Measurements from ENCODE around the gene TBC1D17.
A peak's percentile ranks its signal among the peaks of the same experiment; 100 is the strongest.

The TBC1D17 gene

DNA sequence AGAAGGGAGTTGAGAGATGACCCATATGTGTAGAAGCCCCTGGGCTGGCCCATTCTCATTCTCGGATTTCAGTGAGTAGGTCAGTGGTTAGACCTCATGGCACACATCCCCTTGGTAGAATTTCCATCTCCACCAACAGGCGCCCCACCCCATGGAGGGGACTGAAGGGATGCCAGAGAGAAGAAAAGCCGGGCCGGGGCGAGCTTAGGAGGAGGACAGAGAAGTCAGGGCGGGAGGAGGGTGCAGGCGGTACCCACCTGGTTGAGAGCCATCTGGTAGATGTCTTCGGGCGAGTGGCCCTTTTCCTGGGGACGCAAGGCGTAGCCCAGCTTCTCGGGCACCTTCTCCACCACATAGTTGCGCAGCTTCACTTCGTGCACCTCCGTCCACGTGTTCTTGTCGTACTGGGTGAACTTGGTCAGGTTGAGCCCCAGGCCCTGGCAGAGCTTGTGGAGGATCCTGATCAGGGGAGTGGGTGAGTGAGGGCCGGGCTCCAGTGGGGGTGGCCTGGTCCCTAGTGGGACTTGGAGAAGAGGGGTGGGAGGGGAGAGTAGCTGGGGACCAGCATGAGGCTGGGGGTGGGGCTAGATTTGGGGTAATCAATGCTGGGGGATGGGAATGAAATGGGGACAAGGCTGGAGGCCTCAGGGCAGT, 16.6 kb downstream of the TBC1D17 start:
- no peak for DNase-seq (ENCODE audit: low read depth)

DNA sequence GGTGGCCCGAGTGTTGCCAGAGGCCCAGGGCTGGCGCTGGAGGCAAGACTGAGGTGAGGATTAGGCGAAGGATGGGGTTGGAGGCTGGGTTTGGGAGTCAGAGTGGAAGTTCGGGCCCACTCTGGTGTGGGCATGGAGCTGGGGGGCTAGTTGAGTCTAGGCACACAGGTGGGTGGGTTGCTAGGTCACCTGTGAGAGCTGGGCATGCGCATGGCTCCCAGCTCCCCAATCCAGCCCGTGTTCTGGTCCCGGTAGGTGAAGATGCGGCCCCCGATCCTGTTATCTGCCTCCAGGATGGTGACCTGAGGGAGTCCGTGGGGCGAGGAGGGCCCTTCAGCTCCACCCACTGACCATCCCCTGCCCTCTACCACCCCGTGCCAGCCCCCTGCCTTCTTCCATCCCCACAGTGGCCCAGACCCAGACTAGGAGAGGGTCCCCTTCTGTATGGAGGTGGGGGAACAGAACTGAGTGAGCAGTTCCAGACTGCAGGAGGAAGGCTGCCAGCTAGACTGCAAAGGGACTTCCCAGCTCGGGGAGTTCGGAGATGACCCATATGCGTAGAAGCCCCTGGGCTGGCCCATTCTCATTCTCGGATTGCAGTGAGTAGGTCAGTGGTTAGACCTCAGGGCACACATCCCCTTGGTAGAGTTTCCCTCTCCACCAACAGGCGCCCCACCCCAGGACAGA, 17.5 kb downstream of the TBC1D17 start:
- DNase-seq (ENCODE audit: low read depth): no peak

DNA sequence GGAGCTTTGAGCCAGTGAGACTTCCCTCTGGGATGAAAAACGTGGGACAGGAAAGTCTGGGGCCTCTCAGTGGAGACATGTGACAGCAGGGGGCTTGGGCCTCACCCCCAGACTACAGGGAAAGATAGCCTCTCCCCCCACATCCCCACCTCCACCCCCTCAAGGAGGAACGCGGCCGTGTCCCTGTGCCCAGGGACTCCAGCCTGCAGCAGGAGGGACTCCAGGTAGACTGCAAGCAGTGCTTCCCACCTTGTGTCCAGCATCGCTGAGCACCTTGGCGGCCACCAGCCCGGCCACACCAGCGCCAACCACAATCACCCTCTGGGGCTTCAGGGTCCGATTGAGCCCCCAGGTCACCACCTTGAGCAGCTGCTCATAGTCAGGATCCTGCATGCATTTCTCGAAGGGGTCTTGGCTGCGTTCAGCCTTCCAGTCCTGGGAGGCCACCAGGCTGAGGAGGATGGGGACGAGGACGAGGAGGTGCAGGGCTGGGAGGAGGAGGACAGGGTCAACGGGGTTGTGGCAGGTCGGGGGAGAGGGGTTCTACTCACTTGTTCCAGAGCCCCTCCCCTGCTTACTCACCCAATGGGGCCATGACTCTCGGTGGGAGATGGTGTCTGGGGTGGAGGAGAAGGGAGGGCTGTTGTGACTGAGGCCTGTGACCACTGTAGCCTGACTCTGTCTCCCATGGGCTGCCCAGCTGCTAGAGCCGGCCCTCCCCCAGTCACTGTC, 18.2 kb downstream of the TBC1D17 start:
- no peak for DNase-seq (ENCODE audit: low read depth)

DNA sequence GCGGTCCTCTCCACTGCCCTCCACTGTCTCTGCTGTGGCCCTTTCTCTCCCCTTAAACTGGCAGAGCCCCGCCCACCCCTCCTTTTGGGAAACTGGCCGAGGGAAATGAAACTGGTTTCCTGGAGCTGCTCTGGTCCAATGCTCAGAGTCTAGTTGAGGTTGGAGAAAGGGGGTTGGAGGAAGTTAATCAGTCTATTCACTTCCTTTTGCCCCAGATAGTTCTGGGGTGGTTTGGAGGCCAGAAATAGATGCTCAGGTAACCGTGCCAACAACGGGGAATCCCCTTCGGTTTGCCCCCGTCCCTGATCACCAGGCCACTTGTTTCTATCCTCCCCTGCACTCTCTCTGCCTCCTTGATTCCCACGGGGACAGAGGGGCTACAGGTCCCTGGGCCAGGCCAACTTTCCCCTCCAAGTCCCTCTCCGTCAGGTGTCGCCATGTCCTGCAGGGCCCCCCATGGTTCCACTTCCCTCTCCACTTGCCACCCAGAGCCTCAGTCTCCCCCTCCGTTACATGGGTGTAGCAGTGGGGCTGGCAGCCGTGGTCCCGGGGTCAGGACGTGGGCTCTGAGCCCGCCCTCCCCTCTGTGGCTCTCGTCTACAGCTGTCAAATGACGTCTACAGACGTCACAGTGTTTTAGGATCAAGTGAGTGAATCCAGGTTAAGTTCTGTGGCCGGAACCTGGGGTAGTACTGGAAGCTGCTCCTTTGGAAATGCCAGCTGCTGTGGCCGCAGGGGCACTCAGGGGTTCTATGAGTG, 19.5 kb downstream of the TBC1D17 start, which contains the start of gene IL4I1:
TSS of gene IL4I1 (minus strand) at position 25 of the 759 bp plus-strand sequence. CDS start 727 bp downstream, outside the sequence.
- peak; percentile 32 for DNase-seq (ENCODE audit: low read depth)

DNA sequence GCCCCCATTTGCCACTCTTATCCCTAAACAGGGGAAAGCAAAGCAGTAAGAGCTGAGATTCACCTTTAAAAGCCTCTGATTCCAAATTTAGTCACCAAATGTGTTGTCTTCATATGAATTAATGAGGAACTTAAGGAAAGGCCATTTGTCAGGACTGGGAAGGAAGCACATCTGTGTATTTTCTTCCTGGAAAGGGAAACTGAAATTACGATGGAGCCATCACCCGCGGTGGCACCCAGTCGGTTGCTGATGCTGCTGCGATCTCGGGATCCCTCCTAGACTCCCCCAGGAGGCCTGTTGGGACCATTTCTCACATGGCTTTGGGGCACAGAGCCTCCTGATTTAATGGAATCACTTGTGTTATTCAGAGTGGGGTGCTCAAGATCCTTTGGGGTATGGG, 26.6 kb downstream of the TBC1D17 start:
- no peak for DNase-seq (ENCODE audit: low read depth)

DNA sequence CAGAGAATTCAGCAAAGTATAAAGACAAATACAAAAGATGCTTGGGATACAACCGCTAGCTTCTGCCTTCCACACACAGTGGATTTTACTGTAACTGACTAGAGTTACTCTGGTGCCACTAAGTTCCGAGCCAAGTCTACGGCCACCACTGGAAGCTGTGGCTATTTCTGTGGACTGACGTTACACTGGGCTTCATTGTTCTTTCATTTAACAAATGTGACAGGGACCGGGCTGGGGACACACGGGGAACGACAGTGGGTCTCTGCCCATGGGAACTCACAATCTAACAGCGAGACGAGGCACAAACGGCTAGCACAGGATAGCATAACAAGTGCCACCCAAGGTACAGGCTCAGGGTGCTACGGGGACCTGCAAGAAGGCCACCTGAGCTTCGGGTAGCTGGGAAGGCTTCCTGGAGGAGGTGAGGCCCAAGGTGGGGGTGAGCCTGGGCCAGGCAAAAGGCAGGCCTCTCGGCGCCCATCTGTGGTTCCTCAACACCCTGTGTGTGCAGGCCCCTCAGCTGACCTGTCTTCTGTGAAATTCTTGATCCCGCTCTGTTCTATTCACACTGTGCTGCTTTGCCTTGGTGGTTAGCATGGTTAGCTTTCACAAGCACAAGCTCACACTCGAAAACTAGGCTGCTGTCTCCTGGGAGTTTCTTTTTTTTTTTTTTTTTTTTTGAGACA, 29.5 kb downstream of the TBC1D17 start:
- DNase-seq (ENCODE audit: low read depth): no peak

DNA sequence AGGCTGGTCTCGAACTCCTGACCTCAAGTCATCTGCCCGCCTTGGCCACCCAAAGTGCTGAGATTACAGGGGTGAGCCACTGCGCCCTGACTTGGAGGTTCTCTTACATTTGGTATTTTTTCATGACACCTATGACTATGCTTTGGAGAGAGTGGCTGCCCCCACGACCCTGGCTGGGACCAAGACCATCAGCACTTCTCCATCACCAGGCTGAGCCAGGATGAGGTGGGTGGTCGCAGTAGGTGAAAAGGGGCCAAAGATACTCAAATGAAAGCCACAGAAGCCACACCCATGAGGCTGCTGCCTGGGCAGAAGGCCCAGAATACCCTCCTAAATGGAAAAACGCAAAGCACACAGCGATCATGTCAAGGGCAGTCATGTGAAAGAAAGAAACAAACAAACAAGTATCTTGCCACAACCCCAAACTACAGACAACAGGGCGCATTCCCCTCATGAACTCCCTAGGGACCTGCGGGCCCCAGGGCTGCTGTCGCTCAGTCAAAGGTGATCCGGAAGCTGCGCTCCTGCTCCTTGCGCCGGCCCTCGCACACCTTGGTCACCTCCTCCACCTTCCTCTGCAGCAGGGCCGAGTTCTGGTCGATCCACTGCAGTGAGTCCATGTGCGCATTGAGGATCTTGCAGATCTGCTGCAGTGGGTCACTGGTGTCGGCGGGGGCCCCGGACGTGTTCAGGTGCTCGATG, 30.4 kb downstream of the TBC1D17 start:
- DNase-seq (ENCODE audit: low read depth): no peak

DNA sequence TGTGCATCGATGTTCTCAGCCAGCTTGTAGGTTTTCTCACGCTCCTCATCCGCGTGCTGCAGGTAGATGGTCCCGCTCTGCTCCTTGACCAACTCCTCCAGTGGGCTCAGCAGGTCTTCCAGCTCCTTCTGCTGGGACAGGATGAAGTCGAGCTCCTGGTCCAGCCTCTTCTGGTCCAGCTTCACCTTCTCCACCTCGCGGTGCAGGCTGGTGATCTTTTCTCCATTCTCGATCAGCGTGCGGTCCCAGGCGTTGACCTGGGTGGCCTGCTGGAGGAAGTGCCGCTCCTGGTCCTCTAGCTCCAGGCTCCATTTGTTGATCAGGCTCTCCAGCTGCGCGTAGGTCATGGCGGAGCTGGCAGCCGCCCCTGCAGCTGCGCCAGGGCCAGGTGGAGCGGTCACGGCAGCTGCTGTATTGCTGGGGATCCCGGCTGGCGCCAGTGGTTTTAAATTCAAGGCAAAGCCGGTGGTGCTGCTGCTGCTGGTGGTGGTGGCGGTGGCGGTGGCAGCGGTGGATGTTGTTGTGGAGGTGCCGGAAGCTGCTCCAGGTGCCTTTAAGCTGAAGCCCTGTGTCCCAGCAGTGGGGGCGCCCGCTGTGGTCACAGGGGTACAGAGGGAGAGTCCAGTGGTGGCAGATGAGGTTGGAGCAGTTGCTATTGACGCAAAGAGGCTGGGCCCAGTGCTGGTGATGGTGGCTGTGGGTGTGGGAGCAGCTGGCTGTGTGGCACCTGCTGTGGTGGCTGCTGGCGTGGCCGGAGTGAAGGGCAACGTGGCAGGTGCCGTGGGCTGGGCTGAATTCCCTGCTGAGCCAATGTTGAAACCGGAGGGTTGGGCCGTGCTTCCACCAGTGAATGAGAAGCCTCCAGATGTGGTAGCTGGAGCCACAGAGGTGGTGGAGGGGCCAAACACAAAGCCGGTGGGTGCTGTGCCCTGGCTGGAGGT, 31.2 kb downstream of the TBC1D17 start:
- DNase-seq (ENCODE audit: low read depth): no peak

DNA sequence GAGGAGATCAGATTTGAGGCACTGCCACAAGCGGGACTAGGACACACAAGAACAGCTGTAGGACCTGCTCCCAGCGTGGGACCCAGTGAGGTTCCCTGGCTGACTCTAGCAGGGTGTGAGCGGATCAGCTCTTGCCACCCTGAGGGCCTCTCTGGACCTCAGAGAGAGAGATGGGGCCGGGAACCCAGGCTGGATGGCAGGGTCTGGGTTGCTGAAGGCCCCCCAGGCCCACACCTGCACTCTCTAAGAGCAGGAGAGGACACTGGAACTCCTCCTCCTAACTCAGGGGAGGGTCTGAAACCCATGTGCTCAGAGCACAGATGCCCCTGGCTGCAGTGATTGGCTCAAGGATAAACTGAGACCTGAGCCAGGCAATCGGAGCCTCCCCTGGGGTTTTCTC, 32.7 kb downstream of the TBC1D17 start:
- no peak for DNase-seq (ENCODE audit: low read depth)

DNA sequence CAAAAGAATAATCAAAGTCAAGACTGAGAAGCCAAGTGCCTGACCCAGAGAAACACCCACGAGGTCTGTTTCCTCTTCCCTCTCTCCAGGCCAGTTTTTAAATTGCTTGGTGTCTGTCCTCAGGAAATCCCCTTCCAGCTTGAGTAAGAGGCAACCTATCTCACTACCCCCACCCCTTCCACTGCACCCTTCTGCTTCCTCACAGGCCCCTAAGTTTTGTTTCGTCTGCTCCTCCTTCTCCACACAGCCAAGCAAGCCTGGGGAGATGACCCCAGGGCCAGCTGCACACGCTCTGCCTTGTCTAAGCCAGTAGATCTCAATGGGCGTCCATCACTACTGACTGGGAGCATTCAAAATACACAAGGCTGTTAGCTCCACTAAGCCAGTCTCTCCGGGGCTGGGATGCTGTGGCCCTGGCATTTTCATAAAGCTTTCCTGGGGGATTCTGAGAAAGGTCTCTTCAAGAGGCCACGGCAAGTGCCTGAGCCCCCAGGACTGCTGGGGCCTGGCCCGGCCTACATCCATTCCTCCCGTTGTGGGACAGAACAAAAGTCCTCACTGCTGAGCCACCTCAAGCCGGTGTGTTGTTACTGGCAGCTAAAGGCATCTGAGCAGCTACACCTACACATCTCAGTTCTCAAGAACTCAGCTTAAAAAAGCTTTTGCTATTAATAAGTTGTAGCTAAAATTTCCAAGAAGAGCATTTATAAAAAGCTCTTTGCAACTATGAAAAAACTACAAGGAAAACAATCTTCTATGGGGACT, 34.1 kb downstream of the TBC1D17 start:
- DNase-seq (ENCODE audit: low read depth): no peak

DNA sequence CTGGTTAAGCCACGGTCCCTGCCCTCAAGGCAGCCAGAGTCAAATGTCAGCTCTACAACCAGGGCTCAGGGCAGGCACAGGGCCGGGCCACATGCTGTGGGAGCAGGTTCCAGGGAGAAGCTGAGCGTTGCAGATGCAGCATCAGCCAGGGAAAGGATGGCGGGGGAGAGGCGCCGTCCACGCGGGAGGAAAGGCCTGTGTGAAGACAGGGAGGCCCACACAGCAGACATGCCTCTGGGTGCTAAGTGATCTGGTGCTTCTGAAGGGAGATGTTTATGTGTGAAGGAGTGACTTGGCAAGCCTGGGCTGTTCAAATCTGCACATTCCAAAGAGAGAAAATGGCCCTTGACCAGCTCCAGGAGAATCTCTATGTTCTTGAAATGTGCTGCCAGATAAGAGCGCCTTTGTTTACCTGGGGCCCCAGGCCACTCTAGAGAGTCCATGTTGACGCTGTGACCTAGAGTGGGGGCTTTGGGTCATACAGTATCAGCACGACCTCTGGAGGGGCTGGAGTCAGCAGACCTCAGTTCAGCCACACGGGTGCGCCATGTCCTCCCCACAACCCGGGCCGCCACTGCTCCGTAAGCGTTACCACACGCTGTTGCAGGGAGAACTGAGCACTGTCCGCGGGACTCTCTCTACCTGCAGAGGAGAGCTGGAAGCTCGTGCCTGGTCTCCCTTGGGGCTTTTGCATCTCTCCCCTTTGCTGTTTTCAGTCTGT, 35.6 kb downstream of the TBC1D17 start:
- no peak for DNase-seq (ENCODE audit: low read depth)

DNA sequence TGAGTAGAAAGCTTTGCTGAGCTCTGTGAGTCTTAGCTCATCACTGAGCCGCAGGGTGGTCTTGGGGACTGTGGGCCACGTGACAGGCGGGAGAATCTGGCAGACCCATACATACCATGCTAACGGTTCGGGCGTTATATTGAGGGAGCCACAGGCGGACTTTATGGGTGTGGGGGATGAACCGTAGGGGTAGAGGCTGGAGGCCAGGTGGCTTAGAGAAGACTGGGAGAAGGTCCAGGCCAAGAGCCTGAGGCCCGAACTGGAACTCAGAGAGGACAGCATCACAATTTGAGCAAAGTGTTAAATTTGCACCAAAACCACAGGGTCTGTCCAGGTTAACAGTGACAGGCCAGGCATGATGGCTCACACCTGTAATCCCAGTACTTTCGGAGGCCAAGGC, 36.2 kb downstream of the TBC1D17 start:
- DNase-seq (ENCODE audit: low read depth): no peak

DNA sequence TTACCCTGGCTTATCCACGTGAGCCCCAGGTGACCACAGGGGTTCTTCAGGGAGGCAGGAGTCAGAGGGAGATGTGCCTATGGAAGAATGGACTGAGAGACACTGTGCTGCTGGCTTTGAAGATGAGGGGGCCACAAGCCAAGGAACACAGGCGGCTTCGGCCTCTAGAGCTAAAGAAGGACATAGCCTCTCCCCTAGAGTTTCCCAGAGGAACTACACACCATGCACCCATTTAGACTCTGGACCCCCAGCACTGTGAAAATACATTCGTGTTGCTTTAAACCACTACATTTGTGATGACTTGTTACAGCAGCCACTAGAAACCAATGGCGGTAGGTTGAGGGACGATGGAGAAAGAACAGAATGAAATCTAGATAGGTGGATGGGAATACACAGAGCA, 37.8 kb downstream of the TBC1D17 start:
- DNase-seq (ENCODE audit: low read depth): no peak

DNA sequence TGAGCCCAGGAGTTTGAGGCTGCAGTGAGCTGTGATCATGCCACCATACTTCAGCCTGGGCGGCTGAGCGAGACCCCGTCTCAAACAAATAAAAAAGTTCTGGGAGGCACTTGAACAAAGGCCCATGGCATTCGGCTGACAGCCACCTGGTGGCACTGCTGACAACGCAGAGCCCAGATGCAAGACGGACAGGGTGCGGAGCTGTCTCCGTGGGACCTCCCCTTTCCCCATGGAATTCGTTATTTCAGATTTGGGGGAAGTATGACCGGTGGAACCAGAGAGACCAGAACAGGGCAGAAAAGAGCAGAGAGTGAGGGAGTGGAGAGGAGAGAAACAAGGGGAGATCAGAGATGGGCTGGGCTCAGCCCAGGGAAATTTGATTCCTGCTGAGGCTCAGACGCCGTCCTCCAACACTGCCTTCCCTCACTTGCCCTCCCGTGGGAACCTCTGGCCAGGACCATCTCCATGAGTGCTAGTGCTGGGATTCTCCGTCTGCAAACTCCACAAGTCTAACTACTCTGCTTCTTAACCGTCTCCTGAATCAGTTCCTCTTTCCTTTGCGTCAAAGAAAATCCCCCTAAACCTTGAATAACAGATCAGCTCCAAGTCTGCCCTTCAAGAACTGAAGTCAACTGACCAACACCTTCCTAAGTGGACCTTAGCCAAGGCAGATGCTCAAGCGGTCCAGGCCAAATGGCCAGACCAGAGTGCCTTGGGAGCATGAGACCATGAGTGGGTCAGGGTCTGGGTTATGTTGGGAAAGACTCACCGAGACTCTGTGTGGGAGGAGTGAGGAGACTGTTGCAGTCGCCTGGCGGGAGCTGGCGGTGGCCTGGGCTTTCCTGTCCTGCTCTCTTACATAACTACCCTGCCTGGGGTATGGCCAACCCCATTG, 39.6 kb downstream of the TBC1D17 start:
- DNase-seq (ENCODE audit: low read depth): no peak

DNA sequence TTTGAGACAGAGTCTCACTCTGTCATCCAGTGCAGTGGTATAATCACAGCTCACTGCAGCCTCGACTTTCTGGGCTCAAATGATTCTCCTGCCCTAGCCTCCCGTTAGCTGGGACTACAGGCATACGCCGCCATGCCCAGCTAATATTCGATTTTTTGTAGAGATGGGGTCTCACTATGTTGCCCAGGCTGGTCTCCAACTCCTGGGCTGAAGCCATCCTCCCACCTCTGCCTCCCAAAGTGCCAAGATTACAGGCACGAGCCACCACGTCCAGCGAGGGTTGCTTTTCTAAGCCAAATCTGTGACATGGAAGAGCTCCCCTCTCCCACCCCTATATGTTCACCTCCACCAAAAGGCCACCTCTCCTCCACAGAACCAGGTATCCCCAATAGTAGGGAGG, 40.6 kb downstream of the TBC1D17 start:
- no peak for DNase-seq (ENCODE audit: low read depth)

DNA sequence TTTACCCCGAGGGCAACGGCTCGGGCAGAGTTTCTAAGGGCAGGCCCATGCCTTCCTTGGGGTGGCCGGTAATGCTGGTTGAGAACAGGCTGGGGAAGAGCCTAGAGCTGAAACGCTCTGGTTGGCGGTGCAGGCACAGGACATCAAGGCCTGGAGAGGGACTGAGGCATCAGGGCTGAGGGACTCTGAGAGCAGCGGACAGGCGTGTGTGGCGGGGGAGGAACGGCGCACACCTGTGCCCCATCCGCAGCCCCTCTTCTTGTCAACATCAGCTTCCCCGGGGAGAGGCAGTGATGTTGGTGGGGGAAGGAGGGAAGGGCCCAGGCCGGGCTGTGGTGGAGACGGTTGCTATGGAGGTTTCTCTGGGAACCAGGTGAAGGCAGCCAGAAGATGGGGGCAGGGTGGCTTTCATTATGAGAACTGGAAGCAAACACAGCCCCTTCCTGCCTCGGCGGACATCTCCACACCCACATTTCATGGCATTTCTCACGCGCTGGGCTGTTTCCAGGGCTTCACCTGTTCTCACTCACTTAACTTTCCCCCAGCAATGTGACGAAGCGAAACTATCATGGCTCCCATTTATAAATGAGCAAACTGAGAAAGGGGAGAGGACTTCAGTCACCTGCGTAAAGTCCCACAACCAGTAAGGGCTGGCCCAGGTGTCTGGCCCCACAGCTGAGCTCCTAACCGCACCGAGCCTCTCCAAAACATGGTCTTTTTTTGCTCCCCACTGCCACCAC, 43.3 kb downstream of the TBC1D17 start:
- DNase-seq (ENCODE audit: low read depth): no peak

Data from stimulated activated CD8-positive, alpha-beta memory T cell treated with anti-CD3 and anti-CD28 coated beads, Interleukin-15, amount 100 ng/mL, for 1 hour (primary cell).